Nasal cavity respiratory epithelium epithelial cell of viscerocranial mucosa (primary cell): ENCODE data around the gene NCS1. TPM values are rescaled to one million over a fixed set of nuclear protein-coding genes. Genes with fewer than 3 reads are reported as not detected.

Experiments used
- total RNA-seq: library from RNA; depleted of rRNA; stranded (reverse); fragments of >200 nt; gene quantifications from 2 replicates; pipeline ENCODE4 v1.2.3, GENCODE V29; 2014

NCS1 gene
- total RNA-seq = 24.6 and 50.8 TPM in 2 replicates

GRCh38 chr9:130172161-130172857 lies at the start of gene NCS1:
TSS of gene NCS1 (plus strand) at chr9:130172404. CDS start at chr9:130172664, 260 bp downstream.

DNA sequence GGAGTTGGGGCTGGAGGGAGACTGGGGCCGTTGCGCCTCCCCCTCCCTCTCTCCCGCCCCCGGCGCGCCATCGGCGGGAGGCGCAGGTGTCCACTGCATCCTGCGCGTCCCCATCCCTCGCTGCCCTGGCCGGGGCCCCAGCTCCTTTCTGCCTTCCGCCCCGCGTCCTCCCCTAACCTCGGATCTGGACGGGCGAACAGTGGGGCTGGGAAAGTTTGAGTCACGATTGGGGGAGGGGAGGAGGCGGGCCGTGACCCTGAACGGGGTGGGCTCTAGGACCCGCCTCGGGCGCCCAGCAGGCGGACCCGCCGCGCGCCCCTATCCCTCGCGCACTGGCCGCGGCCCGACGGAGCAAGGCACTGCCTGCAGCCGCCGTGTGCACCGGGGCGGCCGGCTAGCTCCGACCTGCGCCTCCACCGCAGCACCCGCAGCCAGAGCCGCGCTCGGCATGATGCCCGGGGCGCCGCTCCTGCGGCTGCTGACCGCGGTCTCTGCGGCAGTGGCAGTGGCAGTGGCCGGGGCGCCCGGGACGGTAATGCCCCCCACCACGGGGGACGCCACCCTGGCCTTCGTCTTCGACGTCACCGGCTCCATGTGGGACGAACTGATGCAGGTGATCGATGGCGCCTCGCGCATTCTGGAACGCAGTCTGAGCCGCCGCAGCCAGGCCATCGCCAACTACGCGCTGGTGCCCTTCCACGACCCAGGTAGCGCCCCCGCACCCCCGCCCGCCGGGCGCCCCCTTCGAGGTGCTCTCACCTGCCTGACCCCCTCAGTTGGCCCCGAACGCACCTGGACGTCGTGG lies 93.4 kb downstream of the NCS1 start, which contains the start of gene HMCN2:
HMCN2 (plus strand) TSS at position 330 of the 805 bp plus-strand sequence; CDS start at position 449, 119 bp downstream.

Other genes starting within 250 kb of the NCS1 start
- gene FNBP1, start 129.2 kb upstream of the NCS1 start, total RNA-seq = 10.3 and 23.6 TPM in 2 replicates
- gene GPR107, start 118.5 kb upstream of the NCS1 start, total RNA-seq = 26.7 and 78.1 TPM in 2 replicates
- under 0.01 TPM in 2 replicates for gene HMCN2, start 93.4 kb downstream of the NCS1 start, total RNA-seq